ENCODE measurements around the gene GRIK2.

DNA sequence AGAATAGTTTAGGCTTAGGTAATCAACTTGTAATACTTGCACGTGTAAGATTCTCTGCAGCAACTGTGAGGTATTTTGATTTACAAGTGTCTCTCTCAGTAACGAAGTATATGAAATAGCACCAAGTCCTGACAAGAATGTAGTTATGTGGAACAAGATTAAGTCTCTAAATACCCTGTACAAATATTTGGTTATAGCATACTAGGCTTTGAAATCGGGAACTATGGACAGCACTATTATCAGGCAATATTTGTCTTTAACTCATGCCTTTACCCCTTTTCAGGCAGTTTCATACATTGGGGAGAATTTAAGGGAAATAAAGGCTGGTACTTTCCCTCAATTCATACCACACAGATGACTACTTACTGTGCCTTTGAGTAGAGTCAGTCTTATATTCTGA is 93.2 kb downstream of the GRIK2 start:
- TF ChIP-seq POLR2AphosphoS5 (IDR thresholded peaks at IDR 0.05; ENCODE audit: low read depth, low read length), result no peak
- no peak for TF ChIP-seq SIN3A (IDR thresholded peaks at IDR 0.05; ENCODE audit: borderline replicate concordance, insufficient read depth, low read length)
- TF ChIP-seq, protein P1, sequence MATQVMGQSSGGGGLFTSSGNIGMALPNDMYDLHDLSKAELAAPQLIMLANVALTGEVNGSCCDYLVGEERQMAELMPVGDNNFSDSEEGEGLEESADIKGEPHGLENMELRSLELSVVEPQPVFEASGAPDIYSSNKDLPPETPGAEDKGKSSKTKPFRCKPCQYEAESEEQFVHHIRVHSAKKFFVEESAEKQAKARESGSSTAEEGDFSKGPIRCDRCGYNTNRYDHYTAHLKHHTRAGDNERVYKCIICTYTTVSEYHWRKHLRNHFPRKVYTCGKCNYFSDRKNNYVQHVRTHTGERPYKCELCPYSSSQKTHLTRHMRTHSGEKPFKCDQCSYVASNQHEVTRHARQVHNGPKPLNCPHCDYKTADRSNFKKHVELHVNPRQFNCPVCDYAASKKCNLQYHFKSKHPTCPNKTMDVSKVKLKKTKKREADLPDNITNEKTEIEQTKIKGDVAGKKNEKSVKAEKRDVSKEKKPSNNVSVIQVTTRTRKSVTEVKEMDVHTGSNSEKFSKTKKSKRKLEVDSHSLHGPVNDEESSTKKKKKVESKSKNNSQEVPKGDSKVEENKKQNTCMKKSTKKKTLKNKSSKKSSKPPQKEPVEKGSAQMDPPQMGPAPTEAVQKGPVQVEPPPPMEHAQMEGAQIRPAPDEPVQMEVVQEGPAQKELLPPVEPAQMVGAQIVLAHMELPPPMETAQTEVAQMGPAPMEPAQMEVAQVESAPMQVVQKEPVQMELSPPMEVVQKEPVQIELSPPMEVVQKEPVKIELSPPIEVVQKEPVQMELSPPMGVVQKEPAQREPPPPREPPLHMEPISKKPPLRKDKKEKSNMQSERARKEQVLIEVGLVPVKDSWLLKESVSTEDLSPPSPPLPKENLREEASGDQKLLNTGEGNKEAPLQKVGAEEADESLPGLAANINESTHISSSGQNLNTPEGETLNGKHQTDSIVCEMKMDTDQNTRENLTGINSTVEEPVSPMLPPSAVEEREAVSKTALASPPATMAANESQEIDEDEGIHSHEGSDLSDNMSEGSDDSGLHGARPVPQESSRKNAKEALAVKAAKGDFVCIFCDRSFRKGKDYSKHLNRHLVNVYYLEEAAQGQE (IDR thresholded peaks at IDR 0.05; ENCODE audit: insufficient read depth in 1 of 2, low read depth in 2 of 2, low read length in 2 of 2), result no peak
- TF ChIP-seq TAF1 (IDR thresholded peaks at IDR 0.05; ENCODE audit: borderline replicate concordance, insufficient read depth, low read length), result no peak
- TF ChIP-seq FOXP2 (optimal IDR thresholded peaks at IDR 0.05; ENCODE audit: borderline replicate concordance, extremely low read depth, extremely low read length, insufficient read depth), result no peak

All from PFSK-1 (cell line).